Brain microvascular endothelial cell (primary cell): Measurements from ENCODE around the gene LIX1.
A peak's percentile ranks its signal among the peaks of the same experiment; 100 is the strongest.

Source experiments
- DNase-seq: peaks from one replicate; pipeline ENCODE4 v3.0.0-alpha.2; 2020
- H3K27ac ChIP-seq: fragments of 250-450 bp; sonication (Bioruptor Pico); 2 replicates; pipeline ENCODE4 v1.5.1; 2020; ENCODE audit warnings: mild to moderate bottlenecking, moderate library complexity
- H3K27me3 ChIP-seq: fragments of 250-450 bp; sonication (Bioruptor Pico); replicated peaks from 2 replicates; pipeline ENCODE4 v1.5.1; 2020; ENCODE audit warnings: mild to moderate bottlenecking
- H3K36me3 ChIP-seq: fragments of 250-450 bp; sonication (Bioruptor Pico); replicated peaks from 2 replicates; pipeline ENCODE4 v1.5.1; 2020; ENCODE audit warnings: mild to moderate bottlenecking
- H3K4me3 ChIP-seq: 2 replicates; pipeline ENCODE4 v1.5.1; 2011; ENCODE audit warnings: low read depth, mild to moderate bottlenecking, control low read depth, low read length, moderate library complexity
- in situ Hi-C: cut with HindIII; loops from 2 replicates; pipeline ENCODE4 v1.10.0; 2017; ENCODE audit warnings: low sequenced_read_pairs, low pct_ligation_motif_present
- TF ChIP-seq, protein P1 (sequence below): IDR thresholded peaks from 2 replicates; pipeline ENCODE4 v1.5.1; 2011; ENCODE audit warnings: low read depth, mild to moderate bottlenecking, moderate library complexity, low read length, control low read depth, inconsistent platforms; ENCODE audit errors: missing control alignments

The LIX1 gene

GRCh38 chr5:97049175-97049574 is 93.2 kb downstream of the LIX1 start:
- no peak for DNase-seq
- H3K4me3 ChIP-seq: no peak overlapping the region
- in situ Hi-C loops: no loop called here

DNA sequence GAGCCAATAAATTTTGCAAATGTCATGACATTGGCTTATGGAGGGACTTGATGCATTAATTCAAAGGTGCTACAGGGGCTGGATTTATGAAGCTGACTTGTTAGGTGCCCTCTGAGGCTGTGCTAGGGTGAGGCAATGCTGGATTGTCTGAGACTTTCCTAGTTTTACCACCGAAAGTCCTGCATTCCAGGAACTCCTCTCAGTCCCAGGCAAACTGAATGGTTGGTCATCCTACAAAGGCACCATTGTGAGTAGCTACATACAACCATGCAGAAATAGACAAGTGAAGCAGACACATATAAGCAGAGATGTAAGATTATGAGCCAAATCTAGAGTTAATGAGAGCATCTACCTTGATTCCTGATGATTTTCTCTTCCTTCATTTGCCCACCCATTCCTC is 95.3 kb downstream of the LIX1 start:
- TF ChIP-seq, protein P1, sequence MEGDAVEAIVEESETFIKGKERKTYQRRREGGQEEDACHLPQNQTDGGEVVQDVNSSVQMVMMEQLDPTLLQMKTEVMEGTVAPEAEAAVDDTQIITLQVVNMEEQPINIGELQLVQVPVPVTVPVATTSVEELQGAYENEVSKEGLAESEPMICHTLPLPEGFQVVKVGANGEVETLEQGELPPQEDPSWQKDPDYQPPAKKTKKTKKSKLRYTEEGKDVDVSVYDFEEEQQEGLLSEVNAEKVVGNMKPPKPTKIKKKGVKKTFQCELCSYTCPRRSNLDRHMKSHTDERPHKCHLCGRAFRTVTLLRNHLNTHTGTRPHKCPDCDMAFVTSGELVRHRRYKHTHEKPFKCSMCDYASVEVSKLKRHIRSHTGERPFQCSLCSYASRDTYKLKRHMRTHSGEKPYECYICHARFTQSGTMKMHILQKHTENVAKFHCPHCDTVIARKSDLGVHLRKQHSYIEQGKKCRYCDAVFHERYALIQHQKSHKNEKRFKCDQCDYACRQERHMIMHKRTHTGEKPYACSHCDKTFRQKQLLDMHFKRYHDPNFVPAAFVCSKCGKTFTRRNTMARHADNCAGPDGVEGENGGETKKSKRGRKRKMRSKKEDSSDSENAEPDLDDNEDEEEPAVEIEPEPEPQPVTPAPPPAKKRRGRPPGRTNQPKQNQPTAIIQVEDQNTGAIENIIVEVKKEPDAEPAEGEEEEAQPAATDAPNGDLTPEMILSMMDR: no peak
- H3K36me3 ChIP-seq: no peaks in the 10 kb centered on the region
- in situ Hi-C loops: no loop called here
- H3K4me3 ChIP-seq: no peak overlapping the region
- no peak for DNase-seq
- no peaks in the 10 kb centered on the region for H3K27me3 ChIP-seq
- no peak overlapping the region for H3K27ac ChIP-seq

More at GRCh38 chr5:97049175-97049574, 93.2 kb downstream of the LIX1 start:
- H3K36me3 ChIP-seq: no peaks in the 10 kb centered on the region
- H3K27me3 ChIP-seq: no peaks in the 10 kb centered on the region
- TF ChIP-seq, protein P1: no peak
- no peak overlapping the region for H3K27ac ChIP-seq

GRCh38 chr5:97046270-97046982 is 96.0 kb downstream of the LIX1 start:
- Histone ChIP-seq H3K36me3 (no peaks in the 10 kb centered on the region), H3K27me3 (no peaks in the 10 kb centered on the region), H3K4me3 (no peak overlapping the region), H3K27ac (no peak overlapping the region)
- no peak for DNase-seq
- in situ Hi-C loops: no loop called here
- TF ChIP-seq, protein P1: no peak

GRCh38 chr5:97044052-97044451 is 98.4 kb downstream of the LIX1 start:
- H3K27me3 ChIP-seq: no peaks in the 10 kb centered on the region
- DNase-seq: peak; percentile 12
- H3K27ac ChIP-seq: no peak overlapping the region
- H3K36me3 ChIP-seq: no peaks in the 10 kb centered on the region
- H3K4me3 ChIP-seq: no peak overlapping the region
- TF ChIP-seq, protein P1: peak; percentile 59
- in situ Hi-C loops: no loop called here

DNA sequence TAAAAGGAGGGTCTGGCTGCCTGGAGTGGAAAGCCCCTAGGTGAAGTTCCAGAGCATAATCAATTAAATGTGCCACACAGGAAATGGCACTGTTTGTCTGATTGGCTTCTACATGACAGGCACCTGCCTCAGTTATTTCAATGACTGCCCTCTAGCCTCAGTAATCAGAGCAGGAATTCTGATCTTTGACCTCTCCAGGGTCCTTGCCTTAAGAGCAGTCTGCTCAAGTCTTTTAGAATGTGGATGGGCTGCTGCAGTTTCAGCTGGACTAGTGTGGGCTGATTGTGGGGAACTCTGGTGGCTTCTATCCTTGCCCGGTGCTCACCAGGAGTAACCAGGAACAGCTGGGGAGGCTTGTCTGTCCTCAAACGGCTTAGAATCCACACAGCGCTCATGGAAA is 98.9 kb downstream of the LIX1 start:
- no peak for DNase-seq
- no peaks in the 10 kb centered on the region for H3K36me3 ChIP-seq
- in situ Hi-C loops: no loop called here
- TF ChIP-seq, protein P1: no peak
- H3K27me3 ChIP-seq: no peaks in the 10 kb centered on the region
- H3K27ac ChIP-seq: no peak overlapping the region
- H3K4me3 ChIP-seq: no peak overlapping the region

- no peaks in the 10 kb centered on the region for H3K27me3 ChIP-seq
- H3K4me3 ChIP-seq: no peak overlapping the region
- TF ChIP-seq, protein P1: no peak
- no peak overlapping the region for H3K27ac ChIP-seq
- in situ Hi-C loops: no loop called here
- H3K36me3 ChIP-seq: no peaks in the 10 kb centered on the region
- no peak for DNase-seq
These were observed 99.4 kb downstream of the LIX1 start for GRCh38 chr5:97042996-97043395.
